CD4-positive, alpha-beta T cell treated with Interleukin-6 at 100 ng/mL for 8 hours (primary cell): ENCODE results near the gene DPYD.

Experiments
- DNase-seq: peaks from one replicate; pipeline ENCODE4 v3.0.0-alpha.2; 2020; ENCODE audit warnings: mixed read lengths, low spot score

The DPYD gene

GRCh38 chr1:97906567-97907241 lies 14.1 kb downstream of the DPYD start:
- no peak for DNase-seq

DNA sequence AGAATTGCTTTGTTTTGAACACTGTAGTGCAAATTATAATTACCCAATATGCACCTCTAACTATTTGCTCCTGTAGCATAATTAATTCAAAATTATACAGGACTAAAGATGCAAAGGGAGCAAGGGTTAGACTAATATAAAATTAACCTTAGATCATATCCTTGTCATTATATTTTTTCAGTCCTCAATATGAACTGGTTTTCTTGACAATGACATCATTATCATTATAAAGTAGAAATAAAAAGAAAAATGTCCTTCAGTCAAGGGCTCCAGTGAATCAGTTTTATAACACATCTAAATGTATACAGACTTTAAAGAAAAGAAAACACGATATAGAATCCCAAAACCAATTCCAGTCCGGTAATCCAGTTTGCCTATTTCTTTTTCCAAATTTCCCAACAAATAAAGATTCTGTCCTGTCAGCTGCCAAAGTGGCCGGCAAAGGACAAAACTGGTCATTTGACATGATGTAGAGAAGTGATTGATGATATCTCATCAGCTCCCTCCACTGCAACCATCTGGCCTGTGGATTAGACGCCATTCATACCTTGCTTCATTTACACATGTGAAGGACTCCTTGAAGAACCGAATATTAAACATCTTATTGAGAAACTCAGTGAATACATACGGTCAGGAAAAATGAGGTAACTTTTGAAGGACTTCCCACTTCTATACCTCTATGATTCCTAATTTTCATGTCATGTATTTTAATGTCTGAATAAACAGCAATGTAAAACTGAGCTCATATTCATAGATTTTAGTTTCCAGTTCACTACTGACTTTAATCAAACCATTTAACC lies 15.5 kb downstream of the DPYD start:
- DNase-seq = no peak

DNA sequence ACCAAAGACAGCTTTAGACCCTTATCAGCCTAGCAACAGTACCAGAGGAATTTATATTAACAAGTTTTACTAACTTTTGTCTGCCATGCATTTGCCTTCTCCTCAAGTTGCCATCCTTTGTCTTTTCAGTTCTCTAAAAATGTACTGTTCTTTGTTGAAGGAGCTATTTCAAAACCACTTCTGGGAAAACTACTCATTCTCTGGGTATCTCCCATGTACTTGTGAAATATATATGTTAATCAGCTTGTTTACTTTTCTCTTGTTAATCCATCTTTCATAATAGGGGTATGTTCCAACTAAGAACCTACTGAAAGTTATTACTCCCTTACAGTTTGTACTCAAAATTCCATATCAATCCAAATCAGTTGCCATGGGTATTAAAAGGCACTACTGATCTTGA lies 16.3 kb downstream of the DPYD start:
- no peak for DNase-seq

DNA sequence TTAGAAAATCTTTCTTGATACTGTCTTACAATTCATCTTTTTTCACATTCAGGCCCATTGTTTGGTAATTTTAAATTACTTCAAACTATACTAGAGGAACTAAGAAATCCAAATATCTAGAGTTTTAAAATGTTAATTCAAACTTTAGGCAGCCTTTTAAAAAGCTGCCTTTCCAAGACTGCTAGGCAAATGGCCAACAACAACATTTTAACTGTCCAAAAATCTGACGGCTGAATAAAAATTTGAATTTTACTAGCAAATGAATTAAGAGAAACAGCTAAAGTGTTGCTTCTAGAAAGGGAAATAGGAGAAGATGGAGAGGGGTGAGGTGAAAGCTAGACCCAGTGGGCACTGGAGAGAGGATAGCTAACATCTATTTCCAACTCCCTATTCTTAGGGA lies 17.2 kb downstream of the DPYD start:
- DNase-seq = no peak

GRCh38 chr1:97902067-97902466 lies 18.8 kb downstream of the DPYD start:
- no peak for DNase-seq

DNA sequence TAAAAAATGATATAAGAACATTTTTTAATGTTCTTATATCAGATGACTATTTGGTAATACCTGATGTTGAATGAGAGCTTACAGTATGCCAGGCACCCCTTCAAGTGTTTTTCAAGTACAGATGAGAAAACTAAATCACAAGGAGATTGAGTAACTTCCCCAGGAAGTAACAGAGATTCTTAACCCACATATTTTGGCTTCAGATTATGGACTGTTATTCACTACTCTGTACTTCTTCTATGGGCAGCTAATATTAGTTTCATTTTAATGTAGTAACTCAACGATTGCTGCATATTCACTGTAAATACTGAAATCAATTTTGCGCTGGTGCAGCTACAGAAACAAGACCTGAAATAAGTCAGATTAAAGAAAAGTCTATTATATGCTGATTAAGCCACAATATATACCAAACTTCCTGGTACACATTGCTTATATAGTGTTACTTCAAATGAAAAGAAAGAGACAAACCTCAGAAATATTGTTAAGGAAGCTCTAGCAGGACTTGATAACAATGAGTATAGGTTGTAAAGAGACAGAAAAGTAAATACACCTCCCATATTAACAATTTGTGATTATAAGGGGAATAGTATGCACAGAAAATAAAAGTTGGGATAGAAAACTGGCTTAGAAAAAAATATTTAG lies 19.7 kb downstream of the DPYD start:
- DNase-seq = no peak

DNA sequence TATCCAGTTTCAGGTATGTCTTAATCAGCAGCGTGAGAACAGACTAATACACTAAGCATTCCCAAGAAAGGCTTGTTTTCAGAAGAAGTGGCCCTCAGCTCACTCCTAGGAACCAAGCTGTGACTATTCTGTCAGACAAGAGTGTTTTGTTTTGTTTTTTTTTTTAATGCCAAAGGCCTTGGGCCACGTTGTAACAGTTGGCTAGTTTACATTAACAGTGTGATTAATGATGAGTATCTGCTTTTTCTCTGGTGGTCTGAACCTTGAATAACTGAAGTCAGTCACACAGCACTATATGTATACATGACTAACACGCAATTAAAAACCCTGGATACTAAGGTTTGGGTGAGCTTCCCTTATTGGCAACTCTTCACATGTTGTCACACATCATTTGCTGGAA lies 21.9 kb downstream of the DPYD start:
- DNase-seq = no peak

DNA sequence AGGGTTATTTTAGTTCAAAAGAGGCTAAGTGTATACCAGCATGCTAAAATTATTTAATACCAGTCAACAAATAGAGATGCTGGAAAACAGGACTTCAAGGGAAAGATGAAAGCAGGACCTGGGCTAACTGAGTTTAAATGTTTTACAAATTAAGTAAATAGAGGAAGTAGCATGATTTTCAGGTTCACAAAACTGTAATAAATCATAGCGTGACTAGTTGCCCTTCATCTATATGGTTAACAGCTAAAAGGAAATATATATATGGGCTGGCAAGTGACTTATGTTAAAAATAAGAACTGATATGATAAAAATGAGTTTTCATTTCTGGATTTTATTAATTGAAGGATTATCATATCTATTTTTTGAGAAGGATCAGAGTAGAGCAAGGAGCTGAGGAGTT lies 25.6 kb downstream of the DPYD start:
- no peak for DNase-seq

DNA sequence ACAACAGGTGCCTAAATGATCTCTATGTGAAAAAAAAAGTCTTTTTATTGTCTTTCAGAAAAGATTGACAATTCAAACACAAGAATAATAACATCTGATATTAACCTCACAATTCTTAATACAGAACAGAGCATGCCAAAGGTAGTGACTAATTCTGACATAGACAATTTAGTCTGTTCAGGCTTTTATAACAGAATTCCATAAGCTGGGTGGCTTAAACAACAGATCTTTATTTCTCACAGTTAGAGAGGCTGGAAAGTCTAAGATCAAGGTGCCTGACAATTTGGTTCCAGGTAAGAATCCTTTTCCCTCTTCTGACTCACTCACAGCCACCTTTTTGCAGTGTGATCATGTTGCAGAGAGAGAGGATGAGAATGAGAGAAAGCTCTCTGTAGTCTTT lies 27.0 kb downstream of the DPYD start:
- DNase-seq = no peak

GRCh38 chr1:97886199-97886598 lies 34.6 kb downstream of the DPYD start:
- DNase-seq = no peak

GRCh38 chr1:97883823-97884222 lies 37.0 kb downstream of the DPYD start:
- no peak for DNase-seq

GRCh38 chr1:97877307-97877706 lies 43.5 kb downstream of the DPYD start:
- DNase-seq = no peak

GRCh38 chr1:97875996-97876395 lies 44.8 kb downstream of the DPYD start:
- DNase-seq = no peak

- DNase-seq = no peak
Measured at GRCh38 chr1:97870589-97870988, 50.2 kb downstream of the DPYD start.

DNA sequence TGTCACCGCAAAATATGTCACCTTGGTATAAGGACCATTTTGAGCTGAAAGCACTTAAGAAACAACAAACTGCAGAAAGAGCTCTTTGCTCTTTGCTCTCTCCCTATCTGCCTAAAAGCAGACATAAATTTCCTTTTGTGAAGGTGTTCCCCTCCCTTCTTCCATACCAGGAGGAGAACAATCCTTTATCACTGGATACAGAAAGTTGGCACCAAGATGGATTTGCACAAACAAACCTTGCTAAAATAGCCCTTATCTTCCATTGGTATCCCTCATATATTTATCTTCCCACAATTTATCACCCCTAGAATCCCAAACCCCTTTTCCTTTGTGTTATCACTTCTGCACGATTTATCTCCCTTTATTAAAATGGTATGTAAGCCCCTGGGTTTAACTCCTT lies 51.4 kb downstream of the DPYD start:
- no peak for DNase-seq

DNA sequence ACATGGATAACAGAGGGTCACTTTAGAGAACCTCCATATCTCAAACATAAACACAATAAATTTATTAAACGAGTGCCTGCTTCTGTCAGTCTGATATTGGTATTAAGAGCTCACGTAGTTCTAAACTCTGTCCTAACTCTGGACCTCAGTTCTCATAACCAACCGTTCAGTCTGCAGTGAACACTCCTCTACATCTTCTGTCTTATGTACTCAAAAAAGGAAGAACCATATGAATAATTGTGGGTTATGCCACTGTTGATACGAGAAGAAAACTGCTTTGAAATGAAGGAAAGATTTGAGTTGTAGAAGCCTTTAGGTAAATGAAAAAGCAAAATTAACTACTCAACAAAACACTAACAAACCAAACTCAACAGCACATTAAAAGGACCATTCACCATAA lies 53.7 kb downstream of the DPYD start:
- DNase-seq = no peak

- DNase-seq = no peak
Measured at GRCh38 chr1:97864615-97865014, 56.2 kb downstream of the DPYD start.

DNA sequence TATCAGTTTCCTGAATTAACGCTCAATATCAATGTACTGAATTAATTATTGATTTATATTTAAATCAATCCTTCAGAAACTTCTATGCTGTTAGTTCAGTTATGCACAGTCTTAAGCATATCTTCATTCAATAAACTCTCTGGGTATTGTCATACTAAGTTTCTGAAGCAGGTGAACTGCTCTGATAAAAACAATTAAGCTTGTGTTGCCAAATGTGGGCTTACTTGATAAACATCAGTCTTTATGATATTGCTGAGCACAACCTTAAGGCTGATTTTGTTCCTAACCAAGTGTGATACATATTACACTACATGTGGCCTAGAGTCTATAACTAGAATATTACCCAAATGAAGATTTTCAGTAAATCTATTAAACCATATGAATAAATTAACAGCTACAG lies 67.6 kb downstream of the DPYD start:
- no peak for DNase-seq

DNA sequence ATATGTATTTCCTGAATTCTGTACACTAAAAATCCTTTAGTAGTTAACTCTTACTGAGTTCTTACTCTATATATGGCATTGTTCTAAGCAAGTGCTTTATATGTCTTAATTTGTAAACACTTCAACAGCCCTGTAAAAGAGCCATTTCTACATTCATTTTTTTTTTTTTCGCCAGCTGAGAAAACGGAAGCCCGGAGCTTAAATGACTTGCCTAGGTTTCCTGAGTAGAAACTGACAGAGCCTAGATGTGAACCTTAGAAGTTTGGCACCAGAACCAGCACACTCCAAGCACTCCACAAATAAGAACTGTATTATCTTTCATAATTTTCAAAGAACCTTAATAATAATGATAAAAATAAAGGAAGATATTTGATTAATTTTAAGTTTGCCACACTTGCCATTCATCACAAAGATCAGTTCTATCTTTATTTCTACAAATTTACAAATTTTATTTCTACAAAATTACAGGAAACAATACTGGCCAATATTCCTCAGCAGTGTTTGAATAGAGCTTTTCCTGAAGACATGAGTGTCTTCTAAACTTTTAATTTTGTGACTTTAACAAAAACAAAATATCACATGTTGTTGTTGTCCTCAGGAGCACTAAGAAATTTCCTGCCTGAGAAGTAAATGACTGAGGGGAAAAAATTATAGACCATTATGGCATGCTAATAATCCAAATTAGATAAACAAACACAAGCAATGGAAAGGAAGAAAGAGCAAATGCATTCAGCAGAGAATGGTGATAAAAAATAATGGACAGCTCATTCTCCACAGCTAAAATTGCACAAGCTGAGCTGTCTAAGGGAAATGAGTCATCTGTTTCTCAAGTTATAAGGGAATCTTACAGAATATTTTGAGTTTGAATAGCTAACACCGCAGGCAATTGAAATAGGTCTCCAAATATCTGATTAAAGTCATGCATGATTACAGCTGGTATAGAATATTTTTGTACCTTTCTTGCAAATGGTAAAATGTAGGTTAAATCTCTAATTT lies 71.2 kb downstream of the DPYD start:
- DNase-seq = no peak

- no peak for DNase-seq
Measured at GRCh38 chr1:97845805-97846204, 75.0 kb downstream of the DPYD start.

DNA sequence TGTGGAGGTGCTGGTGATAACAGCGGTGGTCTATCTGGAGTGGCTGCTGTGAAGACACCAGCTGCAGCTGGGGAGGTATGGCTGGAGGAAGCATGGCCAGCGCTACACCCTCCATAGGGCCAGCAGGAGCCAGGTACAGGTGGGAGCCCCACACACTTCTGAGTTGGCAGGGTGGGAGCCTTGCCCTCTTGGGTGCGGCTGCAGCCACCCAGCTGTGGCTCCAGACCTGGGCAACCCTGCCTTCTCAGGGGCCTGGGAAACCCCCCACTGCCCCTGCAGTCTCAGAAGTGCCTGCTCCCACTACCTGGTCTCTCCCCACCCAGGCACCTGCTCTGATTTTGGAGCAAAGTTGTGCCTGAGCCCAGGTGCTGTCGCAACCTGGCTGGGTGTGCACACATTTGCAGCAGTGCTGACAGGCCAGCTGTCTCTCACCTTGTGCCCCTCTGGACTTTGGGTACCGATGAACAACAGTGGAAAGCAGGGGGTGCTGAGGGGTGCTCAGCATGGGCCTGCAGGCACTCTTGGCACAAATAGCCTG lies 76.2 kb downstream of the DPYD start:
- no peak for DNase-seq

DNA sequence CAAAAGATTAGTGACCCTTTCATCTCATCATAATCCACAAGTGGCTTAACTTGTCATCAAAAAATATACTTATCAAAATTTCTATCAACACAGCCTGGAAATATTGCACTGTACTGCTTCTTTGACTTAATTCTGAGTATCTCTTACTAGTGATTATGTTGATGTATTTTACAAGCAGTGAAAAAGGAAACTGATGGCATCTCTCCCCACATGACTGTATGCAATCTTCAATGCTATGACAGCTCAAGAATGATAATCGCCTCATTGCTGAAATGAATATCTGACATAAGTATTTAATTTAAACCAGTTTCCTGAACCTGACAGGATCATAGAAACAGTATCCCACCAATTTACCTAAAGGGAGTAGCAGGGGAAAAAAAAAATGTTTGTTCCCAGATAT lies 79.5 kb downstream of the DPYD start:
- no peak for DNase-seq
